SU-DHL-6 (cell line): ENCODE data around the gene SMARCC2.
A peak's percentile ranks its signal among the peaks of the same experiment; 100 is the strongest.

Source experiments
- H2AFZ ChIP-seq: fragments of 200-600 bp; sonication (generic); 2 replicates; pipeline ENCODE4 v1.6.1; 2014; ENCODE audit warnings: low read depth, mild to moderate bottlenecking, moderate library complexity, mixed read lengths, antibody characterized with exemption, low read length; ENCODE audit not compliant: severe bottlenecking
- H3F3A ChIP-seq: fragments of 200-600 bp; shearing (Covaris generic); 2 replicates; pipeline ENCODE4 v1.6.0; 2016; ENCODE audit warnings: antibody characterized with exemption, mild to moderate bottlenecking; ENCODE audit not compliant: insufficient read depth
- H3K27ac ChIP-seq: fragments of 200-600 bp; sonication (generic); 2 replicates; pipeline ENCODE4 v1.5.1; 2016; ENCODE audit warnings: low read depth, mild to moderate bottlenecking, low read length, moderate library complexity, mixed read lengths
- H3K27me3 ChIP-seq: fragments of 200-600 bp; sonication (generic), shearing (Covaris generic); 2 replicates; pipeline ENCODE4 v1.6.0; 2014; ENCODE audit warnings: mild to moderate bottlenecking, low read length
- H3K36me3 ChIP-seq: fragments of 200-600 bp; sonication (generic); 2 replicates; pipeline ENCODE4 v1.6.1; 2014; ENCODE audit warnings: mild to moderate bottlenecking, low read length, mixed read lengths
- H3K4me2 ChIP-seq: fragments of 300-600, 200-600 bp; shearing (Covaris generic), sonication (generic); 2 replicates; pipeline ENCODE4 v1.6.0; 2014; ENCODE audit warnings: low read length, low read depth, mild to moderate bottlenecking; ENCODE audit not compliant: poor library complexity, severe bottlenecking
- H3K4me3 ChIP-seq: fragments of 200-600 bp; sonication (generic); 2 replicates; pipeline ENCODE4 v1.5.1; 2014; ENCODE audit warnings: antibody characterized with exemption, low read length, mild to moderate bottlenecking, mixed read lengths; ENCODE audit not compliant: insufficient read depth, poor library complexity, severe bottlenecking
- H3K79me2 ChIP-seq: fragments of 200-600 bp; sonication (generic); 2 replicates; pipeline ENCODE4 v1.6.1; 2014; ENCODE audit warnings: mild to moderate bottlenecking, low read length, moderate library complexity; ENCODE audit not compliant: insufficient read depth
- H3K9ac ChIP-seq: fragments of 200-600 bp; sonication (generic); 2 replicates; pipeline ENCODE4 v1.7.0; 2014; ENCODE audit warnings: mild to moderate bottlenecking, low read length
- H3K9me2 ChIP-seq: fragments of 200-600 bp; sonication (generic); replicated peaks from 2 replicates; pipeline ENCODE4 v1.6.1; 2014; ENCODE audit warnings: low read length; ENCODE audit not compliant: insufficient read depth
- H3K9me3 ChIP-seq: fragments of 200-600 bp; sonication (generic); 2 replicates; pipeline ENCODE4 v1.6.1; 2014; ENCODE audit warnings: low read length, mixed read lengths; ENCODE audit not compliant: insufficient read depth
- H4K20me1 ChIP-seq: fragments of 200-600 bp; sonication (generic); 2 replicates; pipeline ENCODE4 v1.6.1; 2014; ENCODE audit warnings: low read depth, mild to moderate bottlenecking, antibody characterized with exemption, low read length, moderate library complexity, mixed read lengths
- CTCF ChIP-seq: fragments of 200-600 bp; sonication (generic); IDR thresholded peaks from one replicate; pipeline ENCODE4 v1.5.1; 2017; ENCODE audit warnings: antibody characterized with exemption, mild to moderate bottlenecking, low read length, moderate library complexity; ENCODE audit not compliant: insufficient read depth, poor library complexity, severe bottlenecking
- EZH2phosphoT487 ChIP-seq: fragments of 200-600 bp; sonication (generic), shearing (Covaris generic); conservative IDR thresholded peaks from 2 replicates; pipeline ENCODE4 v1.6.1; 2018; ENCODE audit warnings: mild to moderate bottlenecking, antibody characterized with exemption, low read length, moderate library complexity, mixed read lengths

SMARCC2 gene

GRCh38 chr12:56155256-56155845 lies 33.9 kb downstream of the SMARCC2 start:
- Histone ChIP-seq H4K20me1 (no peaks in the 10 kb centered on the region), H2AFZ (no peak overlapping the region), H3K27ac (no peak overlapping the region), H3F3A (peaks cover 30% of the 10 kb centered on the region), H3K4me2 (no peak overlapping the region), H3K79me2 (peaks cover 28% of the 10 kb centered on the region), H3K9me3 (no peaks in the 10 kb centered on the region), H3K9me2 (no peaks in the 10 kb centered on the region), H3K27me3 (no peaks in the 10 kb centered on the region), H3K36me3 (no peaks in the 10 kb centered on the region), H3K9ac (no peak overlapping the region), H3K4me3 (no peak overlapping the region)
- no peak for TF ChIP-seq CTCF
- TF ChIP-seq EZH2phosphoT487: no peak

- Histone ChIP-seq H3K36me3 (no peaks in the 10 kb centered on the region), H2AFZ (no peak overlapping the region), H3K27me3 (no peaks in the 10 kb centered on the region), H3K4me3 (no peak overlapping the region), H3K79me2 (peaks cover 23% of the 10 kb centered on the region), H3K4me2 (no peak overlapping the region), H3K9ac (0 out of 2 replicates have a peak overlapping the region, but pooled peaks have one; percentile 77), H3K9me3 (no peaks in the 10 kb centered on the region), H3K27ac (no peak overlapping the region), H3F3A (peaks cover 26% of the 10 kb centered on the region), H4K20me1 (no peaks in the 10 kb centered on the region), H3K9me2 (no peaks in the 10 kb centered on the region)
- TF ChIP-seq CTCF (no peak), EZH2phosphoT487 (no peak)
These were observed 34.5 kb downstream of the SMARCC2 start for GRCh38 chr12:56154818-56155217.

- no peaks in the 10 kb centered on the region for H3K36me3 ChIP-seq
- H2AFZ ChIP-seq: no peak overlapping the region
- H4K20me1 ChIP-seq: no peaks in the 10 kb centered on the region
- H3K9me3 ChIP-seq: no peaks in the 10 kb centered on the region
- H3F3A ChIP-seq: peaks cover 24% of the 10 kb centered on the region
- no peak overlapping the region for H3K27ac ChIP-seq
- no peaks in the 10 kb centered on the region for H3K27me3 ChIP-seq
- H3K9me2 ChIP-seq: no peaks in the 10 kb centered on the region
- TF ChIP-seq EZH2phosphoT487 (no peak), CTCF (no peak)
- H3K4me2 ChIP-seq: peak overlapping the region; percentile 80
- peak overlapping the region; percentile 77 for H3K9ac ChIP-seq
- no peak overlapping the region for H3K4me3 ChIP-seq
- peaks cover 18% of the 10 kb centered on the region for H3K79me2 ChIP-seq
These were observed 35.0 kb downstream of the SMARCC2 start for GRCh38 chr12:56154246-56154771.
